Stimulated activated CD4-positive, alpha-beta T cell treated with anti-CD3 and anti-CD28 coated beads, Interleukin-12 subunit alpha, Interleukin-12 subunit beta, amount 100 ng/mL, for 48 hours (primary cell): ENCODE data around the gene TAF3.

Experiments
- DNase-seq, 3 donors: peaks; one replicate each; pipeline ENCODE4 v3.0.0-alpha.2; 2020; ENCODE audit warnings: low read depth in 2 of 3, low spot score in 1 of 3

Gene TAF3

DNA sequence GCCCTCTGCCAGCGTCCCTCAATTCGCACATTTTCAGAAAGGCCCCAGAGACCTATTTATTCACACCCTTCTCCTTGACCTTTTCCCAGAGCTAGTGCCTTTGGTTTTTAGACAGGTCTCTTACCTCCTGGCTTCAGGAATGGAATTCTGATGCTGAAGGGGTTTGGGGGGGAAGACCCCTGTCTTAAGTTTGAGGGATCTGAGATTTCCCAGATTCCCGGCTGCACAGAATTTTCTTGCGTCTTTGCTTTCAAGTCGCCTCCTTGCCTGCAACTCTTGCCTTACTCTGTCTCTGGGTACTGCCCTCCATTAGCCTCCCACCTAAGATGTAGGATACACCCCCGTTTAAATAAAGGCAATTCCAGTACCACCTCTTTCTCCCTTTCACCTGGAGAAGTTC lies 238.1 kb downstream of the TAF3 start:
- no peak for DNase-seq

- no peak for DNase-seq
These were observed 238.6 kb downstream of the TAF3 start for GRCh38 chr10:8056871-8057331.

- no peak for DNase-seq
These were observed 239.4 kb downstream of the TAF3 start for GRCh38 chr10:8057636-8058273.

DNA sequence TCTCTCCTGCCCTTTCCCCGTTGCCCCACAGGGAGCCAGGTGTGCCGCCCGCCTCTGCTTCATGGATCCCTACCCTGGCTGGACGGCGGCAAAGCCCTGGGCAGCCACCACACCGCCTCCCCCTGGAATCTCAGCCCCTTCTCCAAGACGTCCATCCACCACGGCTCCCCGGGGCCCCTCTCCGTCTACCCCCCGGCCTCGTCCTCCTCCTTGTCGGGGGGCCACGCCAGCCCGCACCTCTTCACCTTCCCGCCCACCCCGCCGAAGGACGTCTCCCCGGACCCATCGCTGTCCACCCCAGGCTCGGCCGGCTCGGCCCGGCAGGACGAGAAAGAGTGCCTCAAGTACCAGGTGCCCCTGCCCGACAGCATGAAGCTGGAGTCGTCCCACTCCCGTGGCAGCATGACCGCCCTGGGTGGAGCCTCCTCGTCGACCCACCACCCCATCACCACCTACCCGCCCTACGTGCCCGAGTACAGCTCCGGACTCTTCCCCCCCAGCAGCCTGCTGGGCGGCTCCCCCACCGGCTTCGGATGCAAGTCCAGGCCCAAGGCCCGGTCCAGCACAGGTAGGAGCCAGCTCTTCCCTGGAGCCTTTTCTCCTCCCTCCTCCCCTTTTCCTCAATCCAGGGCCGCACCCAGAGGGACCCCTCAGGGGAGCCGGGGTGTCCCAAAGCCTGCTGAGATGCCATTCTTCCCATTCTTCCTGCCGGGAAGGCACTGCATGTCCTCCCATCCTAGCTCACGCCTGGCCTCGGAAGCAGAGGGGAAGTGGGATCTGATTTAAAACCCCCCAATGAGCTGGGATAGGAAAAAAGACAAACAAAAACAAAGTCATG lies 240.2 kb downstream of the TAF3 start:
- DNase-seq, result no peak

- DNase-seq, result no peak
These were observed 241.1 kb downstream of the TAF3 start for GRCh38 chr10:8059191-8059936.

GRCh38 chr10:8060010-8060703 lies 241.9 kb downstream of the TAF3 start:
- peak in 2 of 3 donors; percentile 70 to 76 for DNase-seq

DNA sequence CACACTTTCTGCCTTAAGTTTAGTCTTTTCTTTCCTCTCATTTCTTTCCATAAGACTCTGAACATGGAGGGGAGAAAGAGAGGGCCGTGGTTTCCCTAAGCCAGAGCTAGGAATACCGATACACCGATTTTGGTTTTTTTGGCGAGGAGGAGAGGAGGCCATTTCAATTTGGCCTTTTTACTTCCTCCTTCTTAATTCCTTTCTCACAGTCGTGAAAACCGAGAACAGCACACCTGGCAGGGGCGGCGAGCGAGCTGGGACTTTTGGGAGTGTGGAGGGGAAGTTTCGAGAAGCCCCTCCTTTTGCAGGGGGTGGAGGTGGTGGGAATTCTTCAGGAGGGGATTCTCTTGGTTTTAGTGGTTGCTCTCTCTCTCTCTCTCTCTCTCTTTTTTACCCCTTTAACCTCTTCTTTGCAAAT lies 242.4 kb downstream of the TAF3 start:
- DNase-seq, result no peak

DNA sequence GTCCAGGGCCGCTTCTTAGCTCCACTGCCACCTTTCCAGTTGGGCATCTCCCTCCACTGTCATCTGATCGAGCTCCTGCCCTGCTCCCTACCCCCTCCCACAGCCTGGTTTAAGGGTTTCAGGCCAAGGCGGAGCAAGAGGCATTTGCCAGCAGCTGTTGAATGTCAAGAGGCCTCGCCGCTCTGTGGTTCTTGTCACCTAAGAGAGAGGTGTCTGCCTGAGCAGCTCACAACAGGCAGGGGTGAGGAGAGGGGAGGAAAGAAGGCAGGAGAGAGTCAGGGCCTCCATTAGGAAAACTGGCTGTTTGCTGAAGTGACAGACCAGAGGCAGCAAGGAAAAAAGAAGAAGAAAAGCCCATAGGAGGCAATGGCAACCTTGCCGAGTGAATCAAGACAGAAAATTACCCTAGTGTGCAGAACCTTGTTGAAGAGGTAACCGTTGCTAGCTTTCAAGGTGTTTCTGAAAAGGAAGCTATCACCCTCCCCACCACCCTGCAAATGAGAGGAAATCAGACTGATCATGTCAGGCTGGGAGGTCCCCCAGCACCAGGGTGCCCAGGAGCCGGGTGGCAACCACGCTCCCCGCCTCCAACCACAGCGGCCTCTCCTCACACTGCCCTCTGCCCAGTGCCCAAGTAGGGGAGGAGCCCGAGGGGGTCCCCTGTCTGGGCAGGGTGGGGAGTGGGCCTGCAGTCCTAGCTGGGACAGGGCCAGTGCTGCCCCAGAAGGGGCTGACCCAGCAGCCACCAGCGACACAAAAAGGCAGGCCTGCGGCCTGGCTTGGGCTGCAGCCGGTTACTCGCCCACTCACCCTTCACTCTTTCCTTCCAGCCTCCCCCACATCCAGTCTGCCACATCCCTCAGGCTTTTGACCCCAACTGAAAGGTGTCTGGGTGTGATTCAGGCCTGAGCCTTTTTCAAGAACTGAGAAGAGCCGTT lies 243.2 kb downstream of the TAF3 start:
- DNase-seq, result no peak

- no peak for DNase-seq
These were observed 245.0 kb downstream of the TAF3 start for GRCh38 chr10:8063128-8063908.

- DNase-seq, result no peak
These were observed 245.6 kb downstream of the TAF3 start for GRCh38 chr10:8063935-8064334.

DNA sequence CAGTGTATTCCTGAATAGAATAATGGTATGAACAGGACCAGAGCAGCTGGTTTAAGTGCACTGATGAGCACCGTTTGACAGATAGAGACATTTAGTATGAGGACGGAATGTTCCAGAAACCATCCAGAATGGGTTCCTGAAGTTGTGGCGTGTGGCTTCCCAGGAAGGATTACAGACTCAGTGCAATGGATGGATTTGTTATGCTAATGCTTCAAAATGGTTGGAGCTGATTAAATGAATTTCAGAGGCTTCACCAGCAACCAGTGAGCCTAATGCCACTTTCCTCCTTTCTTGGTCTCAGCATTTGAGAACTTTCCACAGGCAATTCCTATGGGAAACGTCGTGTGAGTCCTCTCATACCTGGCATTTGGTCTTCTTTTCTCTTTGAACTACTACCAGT lies 246.1 kb downstream of the TAF3 start:
- DNase-seq, result no peak

GRCh38 chr10:8065651-8066050 lies 247.3 kb downstream of the TAF3 start:
- no peak for DNase-seq

GRCh38 chr10:8066124-8066523 lies 247.8 kb downstream of the TAF3 start:
- DNase-seq, result no peak
